K562 (cell line): ENCODE measurements around the gene ZNF74. TPM values are rescaled to one million over a fixed set of nuclear protein-coding genes. Genes with fewer than 3 reads are reported as not detected.
A peak's percentile ranks its signal among the peaks of the same experiment; 100 is the strongest.

Experiments used
- CHD1 ChIP-seq: fragments of 200-600 bp; sonication (generic); IDR thresholded peaks from one replicate; pipeline ENCODE4 v1.6.1; 2012; ENCODE audit warnings: mild to moderate bottlenecking, moderate library complexity, low read length, inconsistent platforms
- CHD4 ChIP-seq: fragments of 200-600 bp; sonication (generic); IDR thresholded peaks from 3 replicates; pipeline ENCODE4 v1.6.1; 2012; ENCODE audit warnings: low read depth, mild to moderate bottlenecking, mixed read lengths, low read length, inconsistent platforms; ENCODE audit not compliant: insufficient read depth, insufficient replicate concordance, poor library complexity, severe bottlenecking
- HSF4 ChIP-seq: fragments of 250-450 bp; sonication (Bioruptor Pico); IDR thresholded peaks from 2 replicates; pipeline ENCODE4 v2.1.2; 2022; ENCODE audit warnings: mild to moderate bottlenecking, moderate library complexity, borderline replicate concordance
- JUN ChIP-seq, 2 experiments: sonication (generic) in 1 of 2; formaldehyde crosslinking in 1 of 2; IDR thresholded peaks; 2 replicates each; pipeline versions ENCODE4 v1.6.1 to v1.8.0; 2012 to 2022; ENCODE audit warnings: borderline replicate concordance in 2 of 2, mild to moderate bottlenecking in 2 of 2, improper control_type of control experiment in 1 of 2, low read depth in 1 of 2, low read length in 1 of 2, missing genetic modification reagents in 1 of 2
- KLF16 ChIP-seq: IDR thresholded peaks from 2 replicates; pipeline ENCODE4 v1.6.1; 2016; ENCODE audit warnings: antibody characterized with exemption
- MAZ ChIP-seq, 2 experiments: fragments of 450-650 bp in 1 of 2; sonication (generic) in 1 of 2; formaldehyde crosslinking; IDR thresholded peaks in 1 of 2; conservative IDR thresholded peaks in 1 of 2; 2 replicates each; pipeline versions ENCODE4 v1.4.0 to v1.5.0; 2020; ENCODE audit warnings: mild to moderate bottlenecking in 1 of 2, missing genetic modification reagents in 1 of 2
- PHB ChIP-seq: fragments of 250-450 bp; sonication (Bioruptor Pico); IDR thresholded peaks from 2 replicates; pipeline ENCODE4 v1.5.0; 2021
- PHTF2 ChIP-seq: fragments of 250-450 bp; sonication (Bioruptor Pico); IDR thresholded peaks from 2 replicates; pipeline ENCODE4 v1.5.0; 2021; ENCODE audit warnings: mild to moderate bottlenecking
- SMARCE1 ChIP-seq: fragments of 450-650 bp; IDR thresholded peaks from 2 replicates; pipeline ENCODE4 v1.7.1; 2016; ENCODE audit warnings: mild to moderate bottlenecking
- TBL1XR1 ChIP-seq, 2 experiments: IDR thresholded peaks; 2 replicates each; pipeline ENCODE4 v1.6.1; 2012; ENCODE audit warnings: improper control_type of control experiment in 2 of 2, low read length in 2 of 2, mild to moderate bottlenecking in 1 of 2
- ZNF24 ChIP-seq: fragments of 450-650 bp; IDR thresholded peaks from 2 replicates; pipeline ENCODE4 v1.6.1; 2016
- ZNF408 ChIP-seq: fragments of 250-450 bp; sonication (Bioruptor Pico); IDR thresholded peaks from 2 replicates; pipeline ENCODE4 v1.4.0; 2020; ENCODE audit warnings: low read depth, mild to moderate bottlenecking, moderate library complexity
- ZNF830 ChIP-seq: fragments of 250-450 bp; sonication (Bioruptor Pico); IDR thresholded peaks from 2 replicates; pipeline ENCODE4 v1.5.0; 2021; ENCODE audit warnings: mild to moderate bottlenecking
- ZSCAN32 ChIP-seq: fragments of 450-650 bp; formaldehyde crosslinking; IDR thresholded peaks from 2 replicates; pipeline ENCODE4 v1.4.0; 2020; ENCODE audit warnings: mild to moderate bottlenecking, moderate library complexity
- polyA plus RNA-seq, 8 experiments: library from polyadenylated mRNA; depleted of rRNA in 4 of 8; stranded (reverse) in 5 of 8; unstranded in 3 of 8; fragments of >200 nt; fragmentation: Nextera tagmentation in 2 of 8; fragmentation: Illumina TruSeq in 1 of 8; extraction: Ambion mirVana in 2 of 8; extraction: Trizol in 1 of 8; gene quantifications; 2 replicates each; pipeline versions ENCODE4 v1.2.1 to v1.2.3, GENCODE V29; 2011 to 2014; ENCODE audit warnings: inconsistent platforms in 1 of 8, missing spikeins in 1 of 8
- total RNA-seq, 7 experiments: library from RNA; depleted of rRNA in 6 of 7; stranded (reverse); fragments of >200 nt in 6 of 7; fragmentation: Illumina TruSeq in 2 of 7; extraction: Trizol in 2 of 7; gene quantifications; 2 replicates each; pipeline versions ENCODE4 v1.2.1 to v1.2.3, GENCODE V29; 2011 to 2021; ENCODE audit warnings: low replicate concordance in 1 of 7
- TF ChIP-seq, protein P1 (sequence below): fragments of 250-450 bp; sonication (Bioruptor Pico); IDR thresholded peaks from 2 replicates; pipeline ENCODE4 v1.4.0; 2020
- TF ChIP-seq, protein P2 (sequence below), 2 experiments: fragments of 450-650 bp; IDR thresholded peaks; 2 replicates each; pipeline ENCODE4 v1.6.1; 2016
- TF ChIP-seq, protein P3 (sequence below): fragments of 450-650 bp; formaldehyde crosslinking; IDR thresholded peaks from 2 replicates; pipeline ENCODE4 v1.4.0; 2020; ENCODE audit warnings: mild to moderate bottlenecking, moderate library complexity
- TF ChIP-seq, protein P4 (sequence below): sonication (generic); formaldehyde crosslinking; IDR thresholded peaks from 2 replicates; pipeline ENCODE4 v1.8.1; 2022; ENCODE audit warnings: missing genetic modification reagents
- TF ChIP-seq, protein P5 (sequence below): fragments of 450-650 bp; formaldehyde crosslinking; IDR thresholded peaks from 2 replicates; pipeline ENCODE4 v1.4.0; 2022; ENCODE audit warnings: mild to moderate bottlenecking, moderate library complexity
- TF ChIP-seq, protein P6 (sequence below): sonication (generic); formaldehyde crosslinking; IDR thresholded peaks from 2 replicates; pipeline ENCODE4 v1.5.0; 2020; ENCODE audit warnings: missing genetic modification reagents

Gene ZNF74
- total and polyA plus RNA-seq, 9 of the 15 experiments (the other 6 are each of a cell fraction or from before 2014, with no cell fraction given) = 2.4 to 53.5 (median 31.5) TPM

DNA sequence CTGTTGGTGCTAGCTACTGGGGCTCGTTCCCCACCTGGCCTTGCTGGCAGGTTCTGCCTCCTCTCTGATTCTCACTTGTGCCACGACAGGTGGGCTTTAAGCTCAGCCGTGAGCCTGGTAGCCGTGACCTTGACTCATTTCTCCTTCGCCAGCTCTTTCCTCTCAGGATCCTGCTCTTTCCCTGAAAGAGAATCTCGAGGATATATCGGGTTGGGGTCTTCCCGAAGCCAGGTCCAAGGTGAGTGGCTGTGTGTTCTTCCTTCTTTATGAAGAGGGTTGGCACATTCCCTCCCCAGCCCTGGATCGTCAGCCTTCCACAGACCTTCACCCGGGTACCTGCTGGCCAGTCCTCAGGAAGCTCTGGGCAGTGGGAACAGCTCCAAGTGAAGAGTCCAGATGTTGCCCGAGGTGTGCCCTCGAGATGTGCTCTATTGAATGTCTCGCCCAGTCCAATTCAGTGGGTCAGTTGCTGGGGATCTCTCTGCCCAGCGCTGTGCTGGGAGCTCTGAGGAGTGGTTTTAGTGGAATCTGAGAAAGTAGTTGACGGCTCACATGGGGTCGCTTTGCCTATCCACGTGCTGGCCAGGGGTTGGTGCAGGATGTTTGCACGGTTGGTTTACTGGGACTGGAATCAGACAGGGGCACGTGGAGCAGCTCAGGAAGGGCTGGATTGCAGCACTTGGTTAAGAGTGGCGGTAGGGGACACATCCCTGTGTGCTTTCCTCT is 1.4 kb downstream of the ZNF74 start (continued):
- TF ChIP-seq, protein P1, sequence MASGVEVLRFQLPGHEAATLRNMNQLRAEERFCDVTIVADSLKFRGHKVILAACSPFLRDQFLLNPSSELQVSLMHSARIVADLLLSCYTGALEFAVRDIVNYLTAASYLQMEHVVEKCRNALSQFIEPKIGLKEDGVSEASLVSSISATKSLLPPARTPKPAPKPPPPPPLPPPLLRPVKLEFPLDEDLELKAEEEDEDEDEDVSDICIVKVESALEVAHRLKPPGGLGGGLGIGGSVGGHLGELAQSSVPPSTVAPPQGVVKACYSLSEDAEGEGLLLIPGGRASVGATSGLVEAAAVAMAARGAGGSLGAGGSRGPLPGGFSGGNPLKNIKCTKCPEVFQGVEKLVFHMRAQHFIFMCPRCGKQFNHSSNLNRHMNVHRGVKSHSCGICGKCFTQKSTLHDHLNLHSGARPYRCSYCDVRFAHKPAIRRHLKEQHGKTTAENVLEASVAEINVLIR (CRISPR knock-in tag) = 0 out of 2 replicates have a peak, but pooled peaks have one; percentile 6
- TF ChIP-seq CHD4 (no peak), MAZ (CRISPR knock-in tag; conservative IDR thresholded peaks at IDR 0.05 in 1 of 2, IDR thresholded peaks at IDR 0.05 in 1 of 2) (peak in 1 of 2 experiments; percentile 59; a peak in 2 of 4 replicates), ZNF24 (no peak), CHD1 (peak; percentile 43), ZNF408 (CRISPR knock-in tag) (peak; percentile 65; the same call in 1 of the 2 replicates), KLF16 (no peak), SMARCE1 (no peak), ZSCAN32 (peak; percentile 64; the same call in 1 of the 2 replicates), HSF4 (CRISPR knock-in tag) (no peak), JUN (IDR thresholded peaks at IDR 0.05; ENCODE audit: borderline replicate concordance, low read depth, low read length) (0 out of 2 replicates have a peak, but pooled peaks have one; percentile 30), JUN (CRISPR knock-in tag; IDR thresholded peaks at IDR 0.05; ENCODE audit: borderline replicate concordance) (no peak), PHTF2 (CRISPR knock-in tag) (no peak), TBL1XR1 (IDR thresholded peaks at IDR 0.05; ENCODE audit: low read length in 2 of 2) (peak in 1 of 2 experiments; percentile 40; a peak in 1 of 4 replicates), PHB (CRISPR knock-in tag) (no peak), ZNF830 (CRISPR knock-in tag) (0 out of 2 replicates have a peak, but pooled peaks have one; percentile 46)
- TF ChIP-seq, protein P2, sequence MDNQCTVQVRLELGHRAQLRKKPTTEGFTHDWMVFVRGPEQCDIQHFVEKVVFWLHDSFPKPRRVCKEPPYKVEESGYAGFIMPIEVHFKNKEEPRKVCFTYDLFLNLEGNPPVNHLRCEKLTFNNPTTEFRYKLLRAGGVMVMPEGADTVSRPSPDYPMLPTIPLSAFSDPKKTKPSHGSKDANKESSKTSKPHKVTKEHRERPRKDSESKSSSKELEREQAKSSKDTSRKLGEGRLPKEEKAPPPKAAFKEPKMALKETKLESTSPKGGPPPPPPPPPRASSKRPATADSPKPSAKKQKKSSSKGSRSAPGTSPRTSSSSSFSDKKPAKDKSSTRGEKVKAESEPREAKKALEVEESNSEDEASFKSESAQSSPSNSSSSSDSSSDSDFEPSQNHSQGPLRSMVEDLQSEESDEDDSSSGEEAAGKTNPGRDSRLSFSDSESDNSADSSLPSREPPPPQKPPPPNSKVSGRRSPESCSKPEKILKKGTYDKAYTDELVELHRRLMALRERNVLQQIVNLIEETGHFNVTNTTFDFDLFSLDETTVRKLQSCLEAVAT (IDR thresholded peaks at IDR 0.05) = no peak
- TF ChIP-seq, protein P3, sequence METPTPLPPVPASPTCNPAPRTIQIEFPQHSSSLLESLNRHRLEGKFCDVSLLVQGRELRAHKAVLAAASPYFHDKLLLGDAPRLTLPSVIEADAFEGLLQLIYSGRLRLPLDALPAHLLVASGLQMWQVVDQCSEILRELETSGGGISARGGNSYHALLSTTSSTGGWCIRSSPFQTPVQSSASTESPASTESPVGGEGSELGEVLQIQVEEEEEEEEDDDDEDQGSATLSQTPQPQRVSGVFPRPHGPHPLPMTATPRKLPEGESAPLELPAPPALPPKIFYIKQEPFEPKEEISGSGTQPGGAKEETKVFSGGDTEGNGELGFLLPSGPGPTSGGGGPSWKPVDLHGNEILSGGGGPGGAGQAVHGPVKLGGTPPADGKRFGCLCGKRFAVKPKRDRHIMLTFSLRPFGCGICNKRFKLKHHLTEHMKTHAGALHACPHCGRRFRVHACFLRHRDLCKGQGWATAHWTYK = no peak
- TF ChIP-seq, protein P4, sequence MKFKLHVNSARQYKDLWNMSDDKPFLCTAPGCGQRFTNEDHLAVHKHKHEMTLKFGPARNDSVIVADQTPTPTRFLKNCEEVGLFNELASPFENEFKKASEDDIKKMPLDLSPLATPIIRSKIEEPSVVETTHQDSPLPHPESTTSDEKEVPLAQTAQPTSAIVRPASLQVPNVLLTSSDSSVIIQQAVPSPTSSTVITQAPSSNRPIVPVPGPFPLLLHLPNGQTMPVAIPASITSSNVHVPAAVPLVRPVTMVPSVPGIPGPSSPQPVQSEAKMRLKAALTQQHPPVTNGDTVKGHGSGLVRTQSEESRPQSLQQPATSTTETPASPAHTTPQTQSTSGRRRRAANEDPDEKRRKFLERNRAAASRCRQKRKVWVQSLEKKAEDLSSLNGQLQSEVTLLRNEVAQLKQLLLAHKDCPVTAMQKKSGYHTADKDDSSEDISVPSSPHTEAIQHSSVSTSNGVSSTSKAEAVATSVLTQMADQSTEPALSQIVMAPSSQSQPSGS = no peak
- TF ChIP-seq, protein P5, sequence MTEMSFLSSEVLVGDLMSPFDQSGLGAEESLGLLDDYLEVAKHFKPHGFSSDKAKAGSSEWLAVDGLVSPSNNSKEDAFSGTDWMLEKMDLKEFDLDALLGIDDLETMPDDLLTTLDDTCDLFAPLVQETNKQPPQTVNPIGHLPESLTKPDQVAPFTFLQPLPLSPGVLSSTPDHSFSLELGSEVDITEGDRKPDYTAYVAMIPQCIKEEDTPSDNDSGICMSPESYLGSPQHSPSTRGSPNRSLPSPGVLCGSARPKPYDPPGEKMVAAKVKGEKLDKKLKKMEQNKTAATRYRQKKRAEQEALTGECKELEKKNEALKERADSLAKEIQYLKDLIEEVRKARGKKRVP (CRISPR knock-in tag) = no peak
- TF ChIP-seq, protein P6, sequence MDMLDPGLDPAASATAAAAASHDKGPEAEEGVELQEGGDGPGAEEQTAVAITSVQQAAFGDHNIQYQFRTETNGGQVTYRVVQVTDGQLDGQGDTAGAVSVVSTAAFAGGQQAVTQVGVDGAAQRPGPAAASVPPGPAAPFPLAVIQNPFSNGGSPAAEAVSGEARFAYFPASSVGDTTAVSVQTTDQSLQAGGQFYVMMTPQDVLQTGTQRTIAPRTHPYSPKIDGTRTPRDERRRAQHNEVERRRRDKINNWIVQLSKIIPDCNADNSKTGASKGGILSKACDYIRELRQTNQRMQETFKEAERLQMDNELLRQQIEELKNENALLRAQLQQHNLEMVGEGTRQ = no peak
